Activated CD4-positive, alpha-beta T cell treated with anti-CD3 and anti-CD28 coated beads for 4 hours (primary cell): Measurements from ENCODE around the gene CAB39.
"Not testable (repeated sequence)": the region's sequence is repeated elsewhere in the genome, so short reads cannot be mapped to it uniquely, and the experiment has no call there.

Experiments used
- DNase-seq, 2 donors: peaks; one replicate each; pipeline ENCODE4 v3.0.0-alpha.2; 2020

The CAB39 gene

GRCh38 chr2:230684270-230685168 is 28.1 kb upstream of the CAB39 start:
- no peak for DNase-seq

DNA sequence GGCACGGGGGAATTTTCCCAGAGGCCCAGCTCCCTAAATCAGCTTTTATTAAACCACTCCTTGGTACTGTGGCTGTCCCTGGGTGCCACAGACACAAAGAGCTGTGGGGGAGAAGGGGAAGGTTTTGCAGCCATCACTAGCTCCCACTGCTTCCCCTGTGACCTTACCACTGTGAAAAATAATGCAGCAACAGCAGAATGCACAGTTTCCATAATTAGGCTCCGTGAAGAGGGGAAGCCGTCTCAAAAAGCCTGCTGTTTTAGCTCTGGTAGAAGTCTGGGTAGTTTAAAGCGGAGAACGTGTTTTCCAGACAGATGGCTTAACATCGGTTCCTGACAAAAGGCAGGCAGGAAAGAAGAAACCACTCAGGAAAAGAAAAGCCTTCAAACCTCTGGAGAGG is 27.5 kb upstream of the CAB39 start:
- DNase-seq: no peak

DNA sequence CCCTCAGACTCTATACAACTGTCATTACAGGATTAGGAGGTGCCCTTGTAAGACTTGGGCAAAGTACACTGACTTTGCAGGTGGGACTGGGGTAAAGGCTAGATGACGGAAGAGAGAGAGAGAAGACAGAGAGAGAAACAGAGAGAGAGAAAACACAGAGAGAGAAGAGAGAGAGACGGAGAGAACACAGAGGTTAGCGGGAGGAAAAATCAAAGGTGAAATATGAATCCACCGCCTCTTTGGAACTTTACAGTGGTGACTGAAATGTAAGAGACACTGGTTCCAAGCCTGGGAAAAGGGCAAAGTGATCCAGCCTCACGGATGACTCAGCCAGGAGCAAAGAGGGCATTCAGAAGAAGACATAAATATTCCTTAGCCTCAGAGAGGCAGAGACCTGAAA is 25.1 kb upstream of the CAB39 start:
- no peak for DNase-seq

- no peak for DNase-seq
Observed at GRCh38 chr2:230688490-230688889, 24.2 kb upstream of the CAB39 start.

GRCh38 chr2:230690439-230690838 is 22.2 kb upstream of the CAB39 start:
- no peak for DNase-seq

DNA sequence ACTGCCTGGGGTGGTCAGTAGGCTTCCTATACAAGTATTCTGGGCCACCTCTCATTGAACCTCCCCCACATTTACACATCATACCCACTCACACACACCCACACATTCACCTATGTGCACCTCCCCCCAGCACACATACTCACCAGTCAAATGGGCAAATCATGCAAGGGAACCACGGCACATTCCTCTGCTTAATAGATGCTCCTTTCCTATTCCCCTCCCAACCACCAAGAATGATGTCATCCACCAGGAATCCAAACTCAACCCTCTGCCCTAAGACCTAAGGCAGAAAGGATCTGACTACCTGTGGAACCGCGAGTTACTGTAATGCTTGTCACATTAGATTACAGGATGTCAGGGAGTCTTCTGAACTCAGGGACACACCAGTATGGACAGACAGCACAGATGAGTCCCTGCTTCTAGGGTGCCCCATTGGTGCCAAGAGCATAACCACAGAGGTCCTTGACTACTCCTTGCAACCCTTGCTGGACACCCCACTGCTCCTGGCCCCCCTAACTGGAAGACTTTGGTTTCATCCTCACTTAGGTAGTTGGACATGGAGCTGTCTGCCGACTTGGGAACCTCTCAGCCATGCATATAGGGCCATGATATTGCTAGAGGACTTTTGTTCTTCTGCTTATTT is 21.5 kb upstream of the CAB39 start:
- no peak for DNase-seq

- DNase-seq: no peak
Observed at GRCh38 chr2:230692760-230693159, 19.9 kb upstream of the CAB39 start.

- DNase-seq: no peak
Observed at GRCh38 chr2:230693411-230693810, 19.2 kb upstream of the CAB39 start.

GRCh38 chr2:230694241-230694640 is 18.4 kb upstream of the CAB39 start:
- no peak for DNase-seq

- no peak for DNase-seq
Observed at GRCh38 chr2:230695551-230695950, 17.1 kb upstream of the CAB39 start.

GRCh38 chr2:230696670-230697069 is 16.0 kb upstream of the CAB39 start:
- DNase-seq: no peak

- no peak for DNase-seq
Observed at GRCh38 chr2:230697676-230698075, 15.0 kb upstream of the CAB39 start.

DNA sequence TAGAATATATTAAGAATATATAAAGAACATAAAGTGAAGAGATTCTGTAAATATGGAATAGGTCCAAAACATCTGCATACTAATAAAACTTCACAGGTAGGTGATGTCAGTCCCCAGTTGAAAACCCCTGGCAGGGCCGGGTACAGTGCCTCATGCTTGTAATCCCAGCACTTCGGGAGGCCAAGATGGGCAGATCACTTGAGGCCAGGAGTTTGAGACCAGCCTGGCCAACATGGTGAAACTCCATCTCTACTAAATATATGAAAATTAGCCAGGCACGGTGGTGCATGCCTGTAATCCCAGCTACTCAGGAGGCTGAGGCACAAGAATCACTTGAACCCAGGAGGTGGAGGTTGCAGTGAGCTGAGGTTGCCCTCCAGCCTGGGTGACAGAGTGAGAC is 13.9 kb upstream of the CAB39 start:
- DNase-seq: not testable (repeated sequence)

GRCh38 chr2:230700447-230700846 is 12.2 kb upstream of the CAB39 start:
- no peak for DNase-seq

DNA sequence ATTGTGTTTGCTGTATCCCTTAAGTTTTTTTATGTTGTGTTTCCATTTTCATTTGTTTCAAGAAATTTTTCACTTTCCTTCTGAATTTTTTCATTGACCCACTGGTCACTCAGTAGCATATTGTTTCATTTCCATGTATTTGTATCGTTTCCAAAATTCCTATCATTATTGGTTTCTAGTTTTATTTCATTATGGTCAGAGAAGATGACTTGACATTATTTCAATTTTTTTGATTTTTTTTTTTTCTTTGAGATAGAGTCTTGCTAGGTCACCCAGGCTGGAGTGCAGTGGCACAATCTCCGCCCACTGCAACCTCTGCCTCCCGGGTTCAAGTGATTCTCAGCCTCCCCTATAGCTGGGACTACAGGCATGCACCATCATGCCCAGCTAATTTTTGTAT is 11.3 kb upstream of the CAB39 start:
- no peak for DNase-seq

GRCh38 chr2:230702457-230702856 is 10.2 kb upstream of the CAB39 start:
- not testable (repeated sequence) for DNase-seq

- DNase-seq: no peak
Observed at GRCh38 chr2:230703514-230703913, 9.1 kb upstream of the CAB39 start.

DNA sequence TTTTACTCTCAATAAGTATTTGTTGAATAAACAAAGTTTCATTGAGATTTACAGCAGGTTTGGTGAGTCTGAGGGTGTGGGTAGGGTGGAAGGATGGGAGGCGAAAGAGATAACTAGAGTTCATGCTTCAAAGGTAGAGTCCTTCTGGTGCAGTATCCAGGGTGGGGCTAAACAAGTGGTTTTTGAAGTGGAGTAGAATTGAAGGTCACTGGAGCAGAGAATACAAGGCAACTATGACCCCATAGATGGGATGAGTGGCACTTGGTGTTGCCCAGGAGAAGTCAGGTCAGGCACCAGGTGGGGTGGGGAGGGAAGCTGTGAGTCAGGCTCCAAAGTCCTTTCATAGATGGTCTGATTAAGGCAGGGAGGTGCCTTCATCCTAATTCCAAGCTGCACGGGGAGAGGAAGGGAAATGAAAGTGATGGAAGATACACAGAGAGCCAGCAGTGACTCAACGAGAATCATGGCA is 6.6 kb upstream of the CAB39 start:
- no peak for DNase-seq

GRCh38 chr2:230706966-230707365 is 5.7 kb upstream of the CAB39 start:
- DNase-seq: no peak

DNA sequence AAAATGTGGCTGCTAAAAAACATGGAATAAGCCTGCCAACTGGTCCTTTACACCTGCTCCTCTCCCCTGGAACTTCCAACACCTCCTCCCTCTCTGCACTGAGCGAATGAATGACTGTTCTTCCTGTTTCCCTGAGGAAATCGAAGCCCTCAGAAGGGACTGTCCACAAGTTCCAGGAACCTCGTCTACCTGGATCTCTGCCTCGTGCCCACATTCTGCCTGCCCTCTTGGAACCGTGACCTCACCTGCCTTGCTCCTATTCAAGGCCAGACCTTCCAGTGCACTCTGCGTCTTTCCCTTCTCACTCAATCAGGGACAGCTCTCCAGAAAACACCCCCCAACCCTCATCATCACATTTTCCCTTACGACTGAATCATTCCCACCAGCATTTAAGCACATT is 4.4 kb upstream of the CAB39 start:
- DNase-seq: no peak

- no peak for DNase-seq
Observed at GRCh38 chr2:230711224-230711623, 1.4 kb upstream of the CAB39 start.

GRCh38 chr2:230713331-230714135 is 891 bp downstream of the CAB39 start:
- DNase-seq: peak; percentile 34 to 36

GRCh38 chr2:230714136-230714480 is 1.5 kb downstream of the CAB39 start:
- peak; percentile 44 to 45 for DNase-seq

GRCh38 chr2:230715201-230715600 is 2.6 kb downstream of the CAB39 start:
- no peak for DNase-seq
